Lower leg skin (tissue), 4 donors: Measurements from ENCODE around the gene OBP2A. TPM values are rescaled to one million over a fixed set of nuclear protein-coding genes. Genes with fewer than 3 reads are reported as not detected.
"Not testable (repeated sequence)": the region's sequence is repeated elsewhere in the genome, so short reads cannot be mapped to it uniquely, and the experiment has no call there.

Experiments
- DNase-seq, 2 donors: peaks; one replicate each; pipeline ENCODE4 v3.0.0-alpha.2; 2019; ENCODE audit warnings: low spot score in 2 of 2
- H3K4me3 ChIP-seq: fragments of 200-600 bp; sonication (generic); 2 replicates; pipeline ENCODE4 v1.5.1; 2017; ENCODE audit warnings: mild to moderate bottlenecking, low read depth; ENCODE audit not compliant: poor library complexity, severe bottlenecking
- CTCF ChIP-seq, 3 donors: fragments of 450-650 bp; IDR thresholded peaks; one replicate each; pipeline ENCODE4 v1.5.1; 2016; ENCODE audit warnings: antibody characterized with exemption in 3 of 3, mild to moderate bottlenecking in 3 of 3, moderate library complexity in 2 of 3
- POLR2A ChIP-seq, 2 donors: fragments of 450-650 bp; IDR thresholded peaks; one replicate each; pipeline ENCODE4 v1.6.1; 2016 to 2017; ENCODE audit warnings: antibody characterized with exemption in 2 of 2, mild to moderate bottlenecking in 1 of 2, moderate library complexity in 1 of 2
- WGBS, 2 donors: methylation state at CpG; one replicate each; pipeline ENCODE4 v1.1.5; 2018; 5-methylcytosine and 5-hydroxymethylcytosine counted together
- intact Hi-C: fragments of 100-400 bp; cut with DNase I; formaldehyde crosslinking; loops from one replicate; pipeline ENCODE4 v1.15.0; 2023; ENCODE audit warnings: low total_unique reads
- total RNA-seq, 4 donors: library from RNA; depleted of rRNA; stranded (reverse); fragments of >200 nt; gene quantifications; one replicate each; pipeline ENCODE4 v1.1.0, GENCODE V29; 2016

Gene OBP2A
- total RNA-seq, 4 donors from 2014 or later, result 4.7 to 6.6 TPM; not detected in 2

DNA sequence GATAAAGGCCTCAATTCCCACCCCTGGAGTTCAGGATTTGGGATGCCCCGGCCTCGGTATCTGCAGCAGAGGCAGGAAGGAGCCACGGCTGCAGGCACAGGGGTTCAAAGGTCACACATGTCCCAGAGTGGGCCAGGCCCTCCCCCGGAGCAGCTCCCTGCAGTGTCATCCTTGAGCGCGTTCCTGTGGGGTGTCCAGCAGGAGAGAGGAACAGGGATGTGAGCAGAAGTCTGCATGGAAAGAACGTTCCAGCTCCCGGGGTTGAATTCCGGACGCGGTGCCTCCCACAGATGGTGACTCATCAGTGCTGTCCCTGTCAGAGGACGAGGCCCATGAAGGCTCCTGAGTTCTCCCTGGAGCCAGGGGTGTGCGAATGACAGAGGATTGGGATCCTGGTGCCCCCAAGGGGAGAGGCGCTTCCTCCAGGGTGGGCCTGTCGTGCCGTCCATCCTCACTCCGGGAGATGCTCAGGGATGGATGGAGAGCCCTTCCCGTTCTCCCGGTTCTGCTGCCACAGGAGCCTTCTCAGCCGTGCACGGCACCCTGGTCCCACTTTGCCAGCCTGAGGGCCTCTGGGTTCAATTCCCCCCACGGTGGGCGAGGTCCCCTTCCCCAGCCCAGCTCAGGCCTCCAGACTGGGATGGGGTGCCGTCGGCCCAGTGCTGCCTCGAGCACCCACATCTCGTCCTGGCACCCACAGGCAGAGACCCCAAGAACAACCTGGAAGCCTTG, 21.6 kb upstream of the OBP2A start:
- DNase-seq, result peak in 1 of 2 donors; percentile 77
- no peak for TF ChIP-seq POLR2A (IDR thresholded peaks at IDR 0.05)
- TF ChIP-seq CTCF (IDR thresholded peaks at IDR 0.05), result no peak
- H3K4me3 ChIP-seq, result no peak overlapping the region
- 60 to 63% methylated on average over 21 to 27 of the region's 27 CpGs for WGBS, 2 donors
- intact Hi-C loops, result no loop called here

DNA sequence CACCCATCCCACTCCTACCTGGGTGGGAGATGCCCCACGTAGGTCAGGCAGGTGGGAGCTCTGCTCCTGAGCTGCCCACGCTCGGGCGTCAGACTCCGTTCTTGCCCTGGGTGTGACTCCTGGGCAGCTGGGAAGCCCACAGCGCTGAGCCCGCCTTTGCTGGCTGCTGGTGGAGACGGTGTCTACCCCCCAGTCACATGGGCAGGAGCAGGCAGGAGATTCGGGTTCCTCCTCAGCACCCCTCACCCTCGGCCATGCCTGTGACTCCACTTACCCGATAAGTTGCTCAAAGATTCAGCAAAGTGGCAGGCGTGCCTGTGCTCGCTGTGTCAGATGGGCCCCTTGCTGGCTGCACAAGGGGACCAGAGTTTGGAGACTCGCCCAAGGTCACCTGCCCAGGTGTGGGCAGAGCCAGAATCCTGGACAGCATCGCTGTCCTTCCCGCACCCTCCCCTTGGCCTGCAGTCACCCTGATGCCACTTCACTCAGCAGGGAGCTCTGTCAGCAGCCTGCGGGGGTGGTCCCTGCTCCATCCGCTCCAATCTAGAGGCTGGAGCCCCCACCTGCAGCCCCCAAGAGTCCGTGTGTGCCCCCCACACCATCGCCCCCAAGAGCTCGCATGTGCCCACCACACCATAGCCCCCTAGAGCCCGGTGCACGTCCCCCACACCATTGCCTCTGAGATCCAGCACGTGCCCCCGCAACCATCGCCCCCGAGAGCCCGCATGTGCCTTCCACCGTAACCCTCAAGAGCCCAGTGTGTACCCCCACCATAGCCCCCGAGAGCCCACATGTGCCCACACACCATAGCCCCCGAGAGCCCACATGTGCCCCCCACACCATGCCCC, 20.5 kb upstream of the OBP2A start:
- WGBS, 2 donors, result 73 to 82% methylated on average over 30 to 31 of the region's 31 CpGs
- H3K4me3 ChIP-seq, result no peak overlapping the region
- TF ChIP-seq POLR2A (IDR thresholded peaks at IDR 0.05) (no peak), CTCF (IDR thresholded peaks at IDR 0.05) (no peak)
- DNase-seq, result peak in 1 of 2 donors; percentile 72
- intact Hi-C loops, result no loop called here

- intact Hi-C loops, result no loop called here
- DNase-seq, result peak in 1 of 2 donors; percentile 76
Observed at GRCh38 chr9:135526089-135526729, 19.7 kb upstream of the OBP2A start.

DNA sequence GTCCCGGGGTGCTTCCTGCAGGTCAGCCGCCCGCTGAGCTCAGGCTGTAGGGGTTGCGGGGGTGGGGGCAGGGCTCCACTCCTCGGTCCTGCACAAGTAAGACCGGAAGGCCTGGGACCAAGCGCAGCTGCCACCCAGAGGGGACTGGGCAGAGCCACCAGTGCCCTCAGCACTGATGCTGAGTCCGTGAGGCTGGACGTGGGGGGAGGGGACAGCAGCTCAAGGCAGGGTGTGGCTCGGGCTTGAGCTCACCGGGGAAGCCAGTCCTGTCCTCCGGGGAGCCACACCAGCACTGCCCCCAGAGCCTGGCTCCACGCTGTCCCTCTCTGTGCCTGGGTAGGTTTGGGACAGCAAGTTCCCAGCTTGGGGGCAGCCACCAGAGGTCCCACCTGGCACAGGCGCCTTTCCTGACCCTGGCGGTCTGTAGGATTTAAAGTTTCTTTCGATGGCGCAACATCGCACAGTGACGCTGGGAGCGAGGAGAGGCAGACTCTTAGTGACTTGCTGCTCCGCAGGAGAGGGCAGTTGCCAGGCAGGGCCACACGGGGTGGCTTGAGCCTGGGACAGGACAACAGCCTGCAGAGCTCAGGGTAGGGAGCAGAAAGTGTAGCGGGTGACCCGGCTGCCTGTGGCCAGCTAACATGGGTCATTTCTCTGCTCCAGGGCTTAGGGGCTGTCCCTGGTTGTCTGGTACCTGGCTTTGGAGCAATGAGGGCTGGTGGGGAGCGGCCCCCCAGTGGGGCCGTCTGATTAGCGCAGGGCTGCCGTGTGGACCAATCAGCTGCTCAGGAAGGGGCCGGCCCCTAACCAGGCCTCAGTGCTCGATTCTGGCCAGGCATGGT, 19.0 kb upstream of the OBP2A start:
- TF ChIP-seq CTCF (IDR thresholded peaks at IDR 0.05) (no peak), POLR2A (IDR thresholded peaks at IDR 0.05) (no peak)
- intact Hi-C loops, result no loop called here
- peak in 1 of 2 donors; percentile 79 for DNase-seq
- no peak overlapping the region for H3K4me3 ChIP-seq
- WGBS, 2 donors, result 72 to 76% methylated on average over 24 to 30 of the region's 30 CpGs

More at GRCh38 chr9:135526089-135526729, 19.7 kb upstream of the OBP2A start:
- TF ChIP-seq CTCF (IDR thresholded peaks at IDR 0.05), result no peak
- TF ChIP-seq POLR2A (IDR thresholded peaks at IDR 0.05), result no peak
- H3K4me3 ChIP-seq, result no peak overlapping the region
- WGBS, 2 donors, result 59 to 71% methylated on average over 9 to 11 of the region's 11 CpGs

DNA sequence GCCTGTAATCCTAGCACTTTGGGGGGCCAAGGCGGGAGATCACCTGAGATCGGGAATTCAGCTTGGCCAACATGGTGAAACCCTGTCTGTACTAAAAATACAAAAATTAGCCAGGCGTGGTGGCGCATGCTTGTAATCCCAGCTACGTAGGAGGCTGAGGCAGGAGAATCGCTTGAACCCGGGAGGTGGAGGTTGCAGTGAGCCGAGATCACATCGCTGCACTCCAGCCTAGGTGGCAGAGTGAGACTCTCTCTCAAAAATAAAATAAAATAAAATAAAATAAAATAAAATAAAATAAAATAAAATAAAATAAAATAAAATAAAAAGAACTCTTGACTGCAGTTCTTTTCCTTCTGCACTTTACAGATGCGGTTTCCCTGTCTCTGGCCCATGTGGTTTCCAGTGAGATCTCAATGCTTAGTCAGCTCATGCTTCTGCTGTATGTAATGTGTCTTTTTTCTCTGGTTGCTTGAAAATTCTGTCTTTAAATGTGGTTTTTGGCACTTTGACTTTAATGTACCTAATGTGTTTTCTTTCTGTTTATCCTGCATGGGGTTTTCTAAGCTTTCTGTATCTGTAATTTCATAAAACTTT, 17.0 kb upstream of the OBP2A start:
- H3K4me3 ChIP-seq, intact Hi-C loops: not testable (repeated sequence)
- 89 to 94% methylated on average over 10 of the region's 10 CpGs for WGBS, 2 donors
- DNase-seq, result peak in 1 of 2 donors; percentile 61
